Ureter (tissue), 1 donor: ENCODE results near the gene ARHGEF40. TPM values are rescaled to one million over a fixed set of nuclear protein-coding genes. Genes with fewer than 3 reads are reported as not detected.
A peak's percentile ranks its signal among the peaks of the same experiment; 100 is the strongest.

Source experiments
- DNase-seq: peaks from one replicate; pipeline ENCODE4 v3.0.0-alpha.2; 2020; ENCODE audit warnings: low spot score
- total RNA-seq: library from RNA; stranded (reverse); gene quantifications from one replicate; pipeline ENCODE4 v1.2.4, GENCODE V29; 2023
- donor health status: DM: yes; HTN: yes; CAD: no.

The ARHGEF40 gene
- total RNA-seq, 1 donor from 2014 or later, result 41.2 TPM

DNA sequence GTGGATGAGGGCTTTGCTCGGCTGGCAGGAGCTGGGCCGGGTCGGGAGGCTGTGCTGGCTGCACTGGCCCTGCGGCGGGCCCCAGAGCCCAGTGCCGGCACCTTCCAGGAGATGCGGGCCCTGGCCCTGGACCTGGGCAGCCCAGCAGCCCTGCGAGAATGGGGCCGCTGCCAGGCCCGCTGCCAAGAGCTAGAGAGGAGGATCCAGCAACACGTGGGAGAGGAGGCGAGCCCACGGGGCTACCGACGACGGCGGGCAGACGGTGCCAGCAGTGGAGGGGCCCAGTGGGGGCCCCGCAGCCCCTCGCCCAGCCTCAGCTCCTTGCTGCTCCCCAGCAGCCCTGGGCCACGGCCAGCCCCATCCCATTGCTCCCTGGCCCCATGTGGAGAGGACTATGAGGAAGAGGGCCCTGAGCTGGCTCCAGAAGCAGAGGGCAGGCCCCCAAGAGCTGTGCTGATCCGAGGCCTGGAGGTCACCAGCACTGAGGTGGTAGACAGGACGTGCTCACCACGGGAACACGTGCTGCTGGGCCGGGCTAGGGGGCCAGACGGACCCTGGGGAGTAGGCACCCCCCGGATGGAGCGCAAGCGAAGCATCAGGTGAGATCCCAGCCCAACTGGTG lies 11.5 kb downstream of the ARHGEF40 start:
- DNase-seq, result no peak

- DNase-seq, result no peak
These were observed 13.6 kb downstream of the ARHGEF40 start for GRCh38 chr14:21083565-21084325.

DNA sequence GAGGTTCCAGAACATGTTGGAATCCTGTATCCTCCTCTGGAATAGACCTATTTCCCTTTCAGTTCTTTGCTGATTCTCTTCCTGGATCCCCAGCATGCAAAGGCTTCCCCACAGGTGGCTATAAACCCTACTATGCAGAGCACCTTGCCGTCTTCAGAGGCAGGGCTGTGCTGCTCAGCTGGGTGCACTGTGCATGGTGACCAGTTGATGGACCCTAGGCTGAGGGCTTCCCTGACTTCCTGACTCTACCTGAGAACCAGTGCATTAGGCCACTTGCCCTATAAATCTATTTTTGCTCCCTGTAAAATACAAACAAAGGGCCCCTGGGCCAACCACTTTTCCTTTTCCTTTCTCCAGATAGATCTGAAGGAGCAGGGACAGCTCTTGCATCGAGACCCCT lies 14.3 kb downstream of the ARHGEF40 start:
- DNase-seq, result no peak

DNA sequence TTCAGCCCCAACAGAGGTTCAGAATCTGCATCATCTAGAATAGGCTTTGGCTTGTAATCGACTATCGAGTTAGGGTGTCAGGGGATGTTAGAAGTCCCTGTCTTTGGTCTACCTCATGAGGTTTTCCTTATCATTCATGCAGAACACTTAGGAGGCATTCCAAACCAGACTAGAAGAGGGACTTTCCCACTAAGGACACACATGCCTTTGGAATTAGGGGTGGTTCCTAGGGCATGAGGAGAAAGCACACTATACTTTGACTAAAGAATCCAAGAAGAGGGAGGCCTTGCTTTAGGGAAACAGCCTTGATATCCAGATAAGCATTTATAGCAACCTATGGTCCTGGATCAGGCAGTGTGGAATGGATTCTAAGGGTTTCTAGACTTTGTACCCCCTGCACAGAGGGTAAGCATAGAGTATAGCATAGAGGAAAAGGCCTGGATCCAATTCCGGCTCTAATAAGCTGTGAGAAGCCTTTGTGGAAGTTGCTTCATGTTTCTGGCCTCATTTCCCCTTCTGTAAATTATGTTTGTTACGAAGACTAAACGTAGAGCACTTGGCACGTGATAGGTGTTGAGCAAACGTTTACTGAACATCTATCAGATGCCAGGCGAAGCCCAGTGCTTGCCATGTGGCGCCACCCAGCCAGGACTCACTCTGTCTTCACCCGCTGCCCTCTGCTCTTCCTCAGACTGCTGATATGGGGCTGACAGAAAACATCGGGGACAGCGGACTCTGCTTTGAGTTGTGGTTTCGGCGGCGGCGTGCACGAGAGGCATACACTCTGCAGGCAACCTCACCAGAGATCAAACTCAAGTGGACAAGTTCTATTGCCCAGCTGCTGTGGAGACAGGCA lies 15.1 kb downstream of the ARHGEF40 start:
- DNase-seq, result no peak

DNA sequence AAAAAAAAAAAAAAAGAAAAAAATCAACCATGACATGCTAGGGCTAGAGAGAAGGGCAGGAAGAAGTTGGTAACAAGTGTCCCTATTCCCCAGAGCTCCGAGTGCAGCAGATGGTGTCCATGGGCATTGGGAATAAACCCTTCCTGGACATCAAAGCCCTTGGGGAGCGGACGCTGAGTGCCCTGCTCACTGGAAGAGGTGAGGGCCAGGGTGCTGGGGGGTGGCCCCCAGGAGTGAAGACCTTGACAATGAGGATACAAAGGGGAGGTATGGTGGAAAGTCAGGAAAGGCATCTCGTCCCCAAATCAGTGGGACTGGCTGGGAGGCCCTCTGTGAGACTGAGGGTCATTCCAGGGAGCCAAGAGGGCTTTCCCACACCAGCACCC lies 16.8 kb downstream of the ARHGEF40 start:
- DNase-seq, result no peak

DNA sequence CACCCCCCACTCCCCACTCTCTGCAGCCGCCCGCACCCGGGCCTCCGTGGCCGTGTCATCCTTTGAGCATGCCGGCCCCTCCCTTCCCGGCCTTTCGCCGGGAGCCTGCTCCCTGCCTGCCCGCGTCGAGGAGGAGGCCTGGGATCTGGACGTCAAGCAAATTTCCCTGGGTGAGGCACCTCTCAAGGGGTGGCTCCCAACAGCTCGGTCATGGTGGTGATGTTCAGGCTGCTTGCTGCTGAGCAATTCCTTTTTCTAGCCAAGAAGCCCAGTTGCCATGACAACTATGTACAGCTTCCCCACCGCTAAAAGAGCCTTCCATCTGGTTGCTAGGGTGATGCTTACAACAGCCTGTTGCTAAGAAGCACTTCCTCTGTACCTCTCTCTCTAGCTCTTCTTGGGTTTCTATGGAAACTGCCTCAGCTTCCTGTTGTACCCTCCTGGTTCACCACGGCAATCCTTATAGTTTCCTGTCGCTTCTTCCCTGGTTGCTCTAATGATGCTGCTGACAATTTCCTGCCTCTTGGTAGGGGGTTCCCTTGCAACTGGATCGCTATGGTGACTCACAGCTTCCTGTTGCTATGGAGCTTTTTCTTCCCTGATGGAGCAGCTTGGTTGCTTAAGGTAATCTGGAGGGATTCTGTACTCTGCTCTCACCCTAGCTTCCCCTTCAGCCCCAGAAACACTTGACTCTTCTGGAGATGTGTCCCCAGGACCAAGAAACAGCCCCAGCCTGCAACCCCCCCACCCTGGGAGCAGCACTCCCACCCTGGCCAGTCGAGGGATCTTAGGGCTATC lies 17.4 kb downstream of the ARHGEF40 start:
- DNase-seq, result no peak

GRCh38 chr14:21088687-21089086 lies 18.6 kb downstream of the ARHGEF40 start:
- DNase-seq, result no peak

- DNase-seq, result no peak
These were observed 19.2 kb downstream of the ARHGEF40 start for GRCh38 chr14:21089271-21089670.

GRCh38 chr14:21089877-21090193 lies 19.7 kb downstream of the ARHGEF40 start:
- no peak for DNase-seq

DNA sequence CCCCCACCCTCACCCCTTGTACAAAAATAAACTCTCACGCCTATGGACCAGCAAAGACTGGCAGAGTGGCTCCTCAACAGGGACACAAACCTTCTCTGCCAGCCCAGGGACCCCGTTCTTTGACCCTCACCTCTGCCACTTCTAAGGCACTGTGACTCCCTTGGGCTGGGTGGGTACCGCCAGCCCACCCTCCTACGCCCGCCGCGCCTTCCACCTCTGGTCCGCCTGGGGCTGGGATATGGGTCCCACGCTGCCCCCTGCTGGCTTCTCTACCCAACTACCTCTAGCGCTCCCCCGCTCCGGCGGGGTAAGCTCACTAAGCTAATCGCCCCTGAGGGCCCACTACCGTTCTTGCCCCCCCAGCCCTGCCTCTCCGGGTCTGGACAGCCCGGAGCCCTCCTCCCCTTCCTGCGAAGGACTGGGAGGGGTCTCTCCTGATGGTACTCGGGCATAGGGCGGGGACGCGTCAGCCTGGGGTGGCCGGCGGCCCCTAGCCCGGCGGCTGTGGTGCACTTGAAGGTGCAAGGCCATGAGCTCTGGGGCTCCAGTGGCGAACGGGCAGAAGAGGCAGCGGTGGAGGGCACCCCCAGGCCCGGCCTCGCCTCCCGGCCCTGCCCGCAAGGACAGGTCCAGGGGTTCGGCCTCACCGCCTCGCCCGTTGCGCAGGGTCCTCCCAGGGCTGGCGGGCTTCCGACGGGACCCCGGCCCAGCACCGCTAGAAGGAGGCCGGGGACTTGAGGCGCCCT lies 20.3 kb downstream of the ARHGEF40 start:
- no peak for DNase-seq

DNA sequence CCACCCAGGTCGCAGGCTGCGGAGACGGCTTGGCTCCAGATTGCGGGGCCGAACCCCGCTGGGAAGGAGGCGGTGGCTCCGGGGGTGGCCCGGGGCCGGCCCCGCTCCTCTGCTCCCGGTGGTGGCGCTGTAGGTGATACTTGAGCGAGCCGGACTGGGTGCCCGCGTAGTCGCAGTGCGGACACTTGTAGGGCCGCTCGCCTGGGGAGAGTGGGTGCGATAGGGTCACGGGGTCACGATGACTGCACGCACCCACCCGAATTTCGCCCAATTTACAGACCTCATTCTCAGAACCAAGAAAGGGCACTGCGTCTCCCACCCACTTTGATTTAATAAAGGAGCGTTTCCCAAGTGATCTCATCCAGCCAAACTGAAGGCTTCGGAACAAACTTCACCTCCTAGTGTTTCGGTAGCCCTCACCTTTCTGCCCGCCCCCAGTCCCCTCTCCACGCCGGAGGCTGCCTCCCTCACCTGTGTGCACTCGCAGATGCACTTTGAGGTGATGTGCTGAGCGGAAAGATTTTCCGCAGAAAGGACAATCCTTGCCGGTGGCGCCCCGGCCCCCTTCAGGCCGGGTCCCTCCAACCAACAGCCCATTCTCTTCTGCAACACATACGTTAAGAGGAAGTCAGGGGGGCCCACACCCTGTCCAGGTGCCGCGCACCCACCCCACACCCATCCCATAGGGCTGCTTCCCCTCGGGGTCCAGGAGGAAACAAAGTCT lies 21.0 kb downstream of the ARHGEF40 start:
- no peak for DNase-seq

DNA sequence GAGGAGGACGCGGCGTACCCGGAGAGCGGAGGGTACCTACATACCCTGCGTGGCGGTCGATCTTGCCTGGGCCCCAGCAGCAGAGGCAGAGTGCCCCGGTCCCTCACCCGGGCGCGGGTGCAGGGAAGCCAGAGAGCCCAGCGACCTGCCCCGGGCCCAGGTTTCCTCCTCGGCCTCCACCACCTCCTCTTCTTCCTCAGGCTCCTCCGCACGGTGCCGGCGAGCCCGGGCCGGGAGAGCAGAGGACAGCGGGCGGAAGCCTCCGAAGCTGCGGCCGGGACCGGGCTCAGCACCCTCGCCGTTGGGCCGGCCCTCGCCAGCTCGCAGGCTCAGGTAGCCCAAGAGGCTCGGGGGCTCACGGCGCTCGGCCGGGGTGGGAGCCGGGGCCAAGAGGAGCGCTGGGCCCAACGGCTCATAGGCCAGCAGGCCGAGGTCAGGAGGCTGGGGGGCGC lies 21.7 kb downstream of the ARHGEF40 start:
- DNase-seq, result no peak

GRCh38 chr14:21092273-21093011 lies 22.3 kb downstream of the ARHGEF40 start:
- DNase-seq, result peak; percentile 87

GRCh38 chr14:21093018-21093417 lies 22.9 kb downstream of the ARHGEF40 start:
- no peak for DNase-seq

DNA sequence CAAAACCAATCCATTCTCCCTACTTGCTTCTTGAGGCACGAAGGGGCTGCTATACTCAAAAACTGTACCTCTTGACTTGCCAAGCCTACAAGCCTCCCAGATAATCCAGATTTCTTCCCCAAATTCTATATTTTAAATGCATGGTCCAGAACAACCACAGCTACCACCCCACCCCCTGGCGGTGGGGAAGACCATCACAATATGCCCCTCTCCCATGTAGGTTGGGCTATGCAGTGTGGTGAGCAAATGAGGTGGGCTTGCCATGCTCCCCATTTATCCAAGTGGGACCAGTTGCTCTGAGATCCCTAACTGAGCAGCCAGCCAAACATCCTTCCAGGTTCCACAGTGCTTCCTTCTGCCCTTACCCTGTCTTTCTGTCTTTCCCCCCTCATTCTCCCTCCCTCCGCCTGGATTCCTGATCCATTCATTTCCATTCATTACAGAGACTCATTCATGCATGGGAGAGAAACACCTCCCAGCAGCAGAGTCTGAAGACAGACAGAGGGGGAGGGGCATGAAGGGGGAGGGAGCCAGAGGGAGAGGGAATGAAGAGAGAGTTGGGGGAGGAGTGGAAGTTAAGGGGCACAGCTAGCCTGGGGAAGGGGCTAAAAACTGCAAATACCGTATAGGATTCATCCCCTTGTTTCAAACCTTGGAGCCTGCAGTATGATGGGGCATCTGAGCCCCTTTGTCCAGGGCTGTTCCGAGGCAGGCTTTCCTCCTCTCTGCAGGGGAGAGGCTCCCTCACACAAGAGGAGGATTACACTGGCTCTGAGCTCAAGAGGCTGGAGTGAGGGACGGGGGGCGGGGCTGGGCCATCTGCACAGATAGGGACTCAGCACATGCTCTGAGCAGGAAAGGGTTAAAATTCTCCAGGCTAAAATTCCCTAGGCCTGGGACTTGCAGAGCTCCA lies 23.9 kb downstream of the ARHGEF40 start:
- no peak for DNase-seq

DNA sequence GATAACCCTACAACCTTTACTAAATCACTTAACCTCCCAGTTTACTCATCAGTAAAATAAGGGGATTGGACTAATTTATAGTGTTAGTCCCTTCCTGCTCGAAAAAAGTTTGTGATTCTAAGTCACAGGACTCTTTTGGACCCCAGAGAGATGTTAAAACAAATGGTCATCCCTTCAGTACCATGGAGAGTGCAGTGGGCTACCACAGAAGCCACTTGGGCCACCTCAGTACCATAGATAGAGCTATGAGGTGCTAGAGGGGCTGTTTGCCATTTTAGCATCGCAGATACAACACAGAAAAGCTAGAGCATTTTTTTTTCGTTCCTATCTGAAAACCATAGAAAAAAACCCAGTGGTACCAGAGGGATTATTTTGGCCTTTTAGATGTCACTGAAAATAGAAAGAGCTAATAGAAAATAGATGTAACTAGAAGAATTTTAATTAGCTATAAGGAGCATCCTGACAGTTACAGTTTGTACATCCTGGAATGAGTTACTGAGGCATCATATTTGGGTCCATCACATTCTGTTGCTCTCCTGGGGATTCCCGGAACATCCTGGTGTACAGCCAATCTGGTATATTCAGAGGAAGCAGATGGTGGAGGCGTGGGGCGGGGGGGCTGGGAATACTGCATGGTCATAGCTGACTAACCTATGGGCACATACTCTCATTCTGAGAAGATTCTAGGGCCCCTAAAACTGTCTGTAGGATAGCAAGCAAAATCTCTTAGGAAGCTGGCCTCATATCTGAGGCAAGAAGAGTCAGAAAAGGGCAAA lies 25.5 kb downstream of the ARHGEF40 start:
- no peak for DNase-seq

DNA sequence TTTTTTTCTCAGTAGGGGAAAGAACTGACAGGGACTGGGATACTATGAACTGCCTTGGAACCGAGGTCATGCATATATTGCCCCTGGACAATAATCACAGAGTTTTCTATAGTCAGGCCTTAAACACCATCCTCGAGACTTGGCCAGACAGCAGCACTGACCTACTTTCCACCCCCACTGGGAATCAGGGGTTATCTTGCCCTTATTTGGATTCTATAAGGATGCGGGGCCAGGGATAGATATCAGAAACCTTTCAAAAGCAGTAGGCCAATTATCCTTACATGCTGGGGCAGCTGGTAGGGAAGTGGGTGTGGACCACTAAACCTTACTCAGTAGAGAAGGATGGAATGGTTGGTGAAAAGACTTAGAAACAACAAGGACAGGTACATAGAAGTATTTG lies 26.3 kb downstream of the ARHGEF40 start:
- no peak for DNase-seq
